CD14-positive monocyte (primary cell): ENCODE results near the gene TICAM2. TPM values are rescaled to one million over a fixed set of nuclear protein-coding genes. Genes with fewer than 3 reads are reported as not detected.

ENCODE experiments used
- DNase-seq, 3 donors: peaks; one replicate each; pipeline ENCODE4 v3.0.0-alpha.2; 2011 to 2022
- H2AFZ ChIP-seq: 2 replicates; pipeline ENCODE4 v1.6.0; 2012; ENCODE audit warnings: mild to moderate bottlenecking, low read depth, low read length, inconsistent platforms; ENCODE audit not compliant: insufficient read depth, poor library complexity, severe bottlenecking
- H3K27ac ChIP-seq, 2 donors: 1 replicate in 1 of 2; 2 replicates in 1 of 2; pipeline ENCODE4 v1.5.1; 2012 to 2013; ENCODE audit warnings: low read length in 2 of 2, control low read depth in 1 of 2, inconsistent platforms in 1 of 2, low read depth in 1 of 2, mild to moderate bottlenecking in 1 of 2
- H3K27me3 ChIP-seq, 2 donors: one replicate each; pipeline versions ENCODE4 v1.6.0 to v1.6.1; 2011 to 2013; ENCODE audit warnings: low read length in 2 of 2; ENCODE audit not compliant: control insufficient read depth in 2 of 2, insufficient read depth in 2 of 2
- H3K36me3 ChIP-seq, 2 donors: replicated peaks in 1 of 2; 1 replicate in 1 of 2; 2 replicates in 1 of 2; pipeline versions ENCODE4 v1.5.1 to v1.6.1; 2012 to 2013; ENCODE audit warnings: low read length in 2 of 2, control low read depth in 1 of 2, inconsistent platforms in 1 of 2, mild to moderate bottlenecking in 1 of 2; ENCODE audit not compliant: insufficient read depth in 2 of 2, control insufficient read depth in 1 of 2
- H3K4me1 ChIP-seq, 2 donors: 1 replicate in 1 of 2; 2 replicates in 1 of 2; pipeline versions ENCODE4 v1.5.1 to v1.6.1; 2012 to 2013; ENCODE audit warnings: low read length in 2 of 2, control low read depth in 1 of 2, inconsistent platforms in 1 of 2, mild to moderate bottlenecking in 1 of 2, moderate library complexity in 1 of 2; ENCODE audit not compliant: insufficient read depth in 2 of 2, control insufficient read depth in 1 of 2
- H3K4me2 ChIP-seq: replicated peaks from 2 replicates; pipeline ENCODE3; 2012; ENCODE audit warnings: low read length, moderate library complexity, mild to moderate bottlenecking; ENCODE audit not compliant: poor library complexity, severe bottlenecking; ENCODE audit errors: extremely low read depth
- H3K4me3 ChIP-seq, 3 experiments: fragments of 200-600 bp in 1 of 3; sonication (generic) in 1 of 3; replicated peaks in 1 of 3; 1 replicate in 2 of 3; 2 replicates in 1 of 3; pipeline ENCODE4 v1.5.1; 2011 to 2013; ENCODE audit warnings: low read length in 3 of 3, mild to moderate bottlenecking in 3 of 3, control low read depth in 2 of 3, low read depth in 2 of 3, inconsistent platforms in 1 of 3, moderate library complexity in 1 of 3
- H3K79me2 ChIP-seq: 2 replicates; pipeline ENCODE4 v1.6.0; 2012; ENCODE audit warnings: mild to moderate bottlenecking, control low read depth, inconsistent platforms, low read length, moderate library complexity; ENCODE audit not compliant: insufficient read depth
- H3K9ac ChIP-seq: 2 replicates; pipeline ENCODE4 v1.6.0; 2017; ENCODE audit warnings: low read length, mild to moderate bottlenecking; ENCODE audit not compliant: insufficient read depth, poor library complexity, severe bottlenecking
- H3K9me3 ChIP-seq, 2 donors: replicated peaks in 1 of 2; 1 replicate in 1 of 2; 2 replicates in 1 of 2; pipeline versions ENCODE4 v1.5.1 to v1.6.1; 2012 to 2013; ENCODE audit warnings: low read length in 2 of 2, control low read depth in 1 of 2; ENCODE audit not compliant: control insufficient read depth in 1 of 2, insufficient read depth in 1 of 2
- H4K20me1 ChIP-seq: 2 replicates; pipeline ENCODE4 v1.6.0; 2012; ENCODE audit warnings: mild to moderate bottlenecking, low read length, control low read depth, moderate library complexity; ENCODE audit not compliant: insufficient read depth
- H3K27ac Mint-ChIP-seq, 7 donors: one replicate each; pipeline ENCODE4 v1.8.0; 2020; ENCODE audit warnings: mild to moderate bottlenecking in 7 of 7, mixed read lengths in 7 of 7, moderate library complexity in 6 of 7, inconsistent platforms in 2 of 7
- H3K27me3 Mint-ChIP-seq, 3 donors: one replicate each; pipeline ENCODE4 v1.8.0; 2021 to 2022; ENCODE audit warnings: low read depth in 3 of 3, mild to moderate bottlenecking in 3 of 3, mixed read lengths in 3 of 3, moderate library complexity in 3 of 3, inconsistent platforms in 1 of 3
- H3K36me3 Mint-ChIP-seq, 2 donors: one replicate each; pipeline ENCODE4 v1.8.0; 2020; ENCODE audit warnings: mixed read lengths in 2 of 2, inconsistent platforms in 1 of 2, mild to moderate bottlenecking in 1 of 2
- H3K4me1 Mint-ChIP-seq: one replicate; pipeline ENCODE4 v1.8.0; 2020; ENCODE audit warnings: mild to moderate bottlenecking, mixed read lengths
- H3K4me3 Mint-ChIP-seq, 2 donors: one replicate each; pipeline ENCODE4 v1.8.0; 2020; ENCODE audit warnings: mild to moderate bottlenecking in 2 of 2, mixed read lengths in 2 of 2, moderate library complexity in 1 of 2
- H3K9me3 Mint-ChIP-seq, 7 donors: one replicate each; pipeline ENCODE4 v1.8.0; 2020 to 2022; ENCODE audit warnings: mixed read lengths in 7 of 7, mild to moderate bottlenecking in 6 of 7, moderate library complexity in 6 of 7, inconsistent platforms in 2 of 7
- WGBS: methylation state at CpG from one replicate; pipeline ENCODE4 v1.1.5; 2013; ENCODE audit warnings: missing lambda C conversion rate; ENCODE audit not compliant: insufficient coverage; 5-methylcytosine and 5-hydroxymethylcytosine counted together
- intact Hi-C, 2 donors: fragments of 100-400 bp; cut with micrococcal nuclease; formaldehyde crosslinking; loops; one replicate each; pipeline versions ENCODE4 v1.15.0 to v1.15.1; 2023
- polyA plus RNA-seq, 3 donors: library from polyadenylated mRNA; depleted of rRNA in 1 of 3; unstranded in 2 of 3; stranded (reverse) in 1 of 3; fragments of 300-500 nt in 2 of 3; fragments of >200 nt in 1 of 3; fragmentation: Illumina TruSeq in 2 of 3; gene quantifications; 1 replicate in 2 of 3; 2 replicates in 1 of 3; pipeline ENCODE4 v1.2.3, GENCODE V29; 2012 to 2021
- TF ChIP-seq, protein P1 (sequence below): fragments of 200-600 bp; IDR thresholded peaks from one replicate; pipeline ENCODE4 v1.8.0; 2022; ENCODE audit warnings: antibody characterized with exemption, mild to moderate bottlenecking

TICAM2 gene
- polyA plus RNA-seq, 3 donors: 3.5 to 25.1 (median 14.6) TPM

DNA sequence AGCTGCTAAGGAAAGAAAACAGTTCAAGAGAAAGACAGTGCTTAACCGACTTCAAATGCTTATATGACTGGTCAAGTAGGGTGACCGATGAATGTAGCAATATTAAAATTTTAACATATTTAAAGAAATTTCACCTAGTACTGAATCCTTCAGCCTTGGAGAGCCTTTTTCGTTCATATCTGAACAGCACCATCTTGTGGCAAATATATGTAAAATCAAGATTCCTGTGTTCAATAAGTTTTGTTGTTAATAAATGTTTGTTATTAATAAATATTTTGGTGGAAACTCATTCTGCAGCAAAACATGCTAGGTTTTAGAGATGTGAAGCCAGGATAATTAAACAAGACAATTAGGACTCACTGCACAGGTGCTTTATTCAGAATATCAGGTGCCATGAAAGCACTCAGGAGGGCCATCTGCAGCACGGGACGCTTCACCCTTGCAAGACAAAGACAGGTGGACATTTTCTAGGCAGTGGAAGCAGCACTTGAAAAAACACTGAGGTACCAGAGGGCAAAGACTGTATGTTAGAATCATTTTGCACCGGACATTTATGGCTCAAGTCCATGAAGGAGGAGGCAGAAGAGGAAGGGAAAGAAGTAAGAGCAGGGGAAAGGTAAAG, 15.6 kb downstream of the TICAM2 start:
- H4K20me1 ChIP-seq: peaks cover 100% of the 10 kb centered on the region
- peak; percentile 17 to 53 (median 24) for DNase-seq
- Mint-ChIP-seq H3K27ac (no peak overlapping the region), H3K36me3 (peaks cover 18 to 27% of the 10 kb centered on the region in 2 donors), H3K4me1 (peaks cover 5% of the 10 kb centered on the region), H3K27me3 (peaks cover 1 to 3% (median 2%) of the 10 kb centered on the region in 3 donors), H3K9me3 (no peaks in the 10 kb centered on the region), H3K4me3 (no peak overlapping the region)
- H3K4me1 ChIP-seq: peaks cover 0 to 3% of the 10 kb centered on the region in 2 donors
- TF ChIP-seq, protein P1, sequence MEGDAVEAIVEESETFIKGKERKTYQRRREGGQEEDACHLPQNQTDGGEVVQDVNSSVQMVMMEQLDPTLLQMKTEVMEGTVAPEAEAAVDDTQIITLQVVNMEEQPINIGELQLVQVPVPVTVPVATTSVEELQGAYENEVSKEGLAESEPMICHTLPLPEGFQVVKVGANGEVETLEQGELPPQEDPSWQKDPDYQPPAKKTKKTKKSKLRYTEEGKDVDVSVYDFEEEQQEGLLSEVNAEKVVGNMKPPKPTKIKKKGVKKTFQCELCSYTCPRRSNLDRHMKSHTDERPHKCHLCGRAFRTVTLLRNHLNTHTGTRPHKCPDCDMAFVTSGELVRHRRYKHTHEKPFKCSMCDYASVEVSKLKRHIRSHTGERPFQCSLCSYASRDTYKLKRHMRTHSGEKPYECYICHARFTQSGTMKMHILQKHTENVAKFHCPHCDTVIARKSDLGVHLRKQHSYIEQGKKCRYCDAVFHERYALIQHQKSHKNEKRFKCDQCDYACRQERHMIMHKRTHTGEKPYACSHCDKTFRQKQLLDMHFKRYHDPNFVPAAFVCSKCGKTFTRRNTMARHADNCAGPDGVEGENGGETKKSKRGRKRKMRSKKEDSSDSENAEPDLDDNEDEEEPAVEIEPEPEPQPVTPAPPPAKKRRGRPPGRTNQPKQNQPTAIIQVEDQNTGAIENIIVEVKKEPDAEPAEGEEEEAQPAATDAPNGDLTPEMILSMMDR: peak; percentile 83
- H3K4me2 ChIP-seq: no peak overlapping the region
- peaks cover 85% of the 10 kb centered on the region for H3K79me2 ChIP-seq
- peaks cover 4 to 42% of the 10 kb centered on the region in 2 donors for H3K36me3 ChIP-seq
- no peak overlapping the region for H3K9ac ChIP-seq
- H3K4me3 ChIP-seq: no peak overlapping the region
- intact Hi-C loops: loop anchor here (2.0 to 10.0 kb wide), 3 partner anchors 52 to 276 kb away; no protein-coding TSS in a partner anchor
- WGBS: 97% methylated on average over 3 of the region's 6 CpGs
- H3K27me3 ChIP-seq: no peaks in the 10 kb centered on the region
- H3K27ac ChIP-seq: no peak overlapping the region
- no peaks in the 10 kb centered on the region for H3K9me3 ChIP-seq
- no peak overlapping the region for H2AFZ ChIP-seq

DNA sequence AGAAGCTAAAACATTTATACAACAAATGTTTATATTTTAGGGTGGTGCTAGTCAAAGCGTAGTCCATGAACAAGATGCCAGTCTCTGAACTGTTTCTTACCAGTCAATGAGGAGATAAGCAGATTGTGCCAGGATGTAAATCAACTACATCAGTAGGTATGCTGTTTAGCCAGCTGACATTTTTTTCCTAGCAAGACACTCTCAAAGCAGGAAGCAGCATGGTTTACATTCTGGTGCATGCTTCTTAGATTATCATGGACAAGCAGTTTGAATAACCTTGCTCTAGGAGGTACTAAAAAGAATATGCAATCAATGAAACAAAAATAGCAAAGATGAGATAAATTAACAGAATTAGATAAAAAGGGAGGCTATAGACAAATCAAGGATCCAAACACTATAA, 17.0 kb downstream of the TICAM2 start:
- Histone ChIP-seq H3K4me1 (peaks cover 0 to 3% of the 10 kb centered on the region in 2 donors), H3K27me3 (no peaks in the 10 kb centered on the region), H3K4me2 (no peak overlapping the region), H3K27ac (no peak overlapping the region), H4K20me1 (peaks cover 100% of the 10 kb centered on the region), H3K9ac (no peak overlapping the region), H3K79me2 (peaks cover 72% of the 10 kb centered on the region), H2AFZ (no peak overlapping the region), H3K4me3 (no peak overlapping the region), H3K36me3 (peaks cover 11 to 49% of the 10 kb centered on the region in 2 donors), H3K9me3 (no peaks in the 10 kb centered on the region)
- Mint-ChIP-seq H3K4me3 (no peak overlapping the region), H3K9me3 (no peaks in the 10 kb centered on the region), H3K27me3 (peaks cover 0 to 3% (median 0%) of the 10 kb centered on the region in 3 donors), H3K36me3 (peaks cover 25 to 35% of the 10 kb centered on the region in 2 donors), H3K4me1 (peaks cover 4% of the 10 kb centered on the region), H3K27ac (no peak overlapping the region)
- no peak for DNase-seq
- intact Hi-C loops: loop anchor here in 1 of 2 donors (5.0 to 10.0 kb wide), 2 partner anchors 50 to 273 kb away; no protein-coding TSS in a partner anchor
- 83% methylated on average over 1 of the region's 1 CpG for WGBS
- TF ChIP-seq, protein P1: no peak
